Prostate gland (tissue), 2 donors: ENCODE measurements around the gene SSRP1. TPM values are rescaled to one million over a fixed set of nuclear protein-coding genes. Genes with fewer than 3 reads are reported as not detected.

ENCODE experiments used
- DNase-seq: peaks from one replicate; pipeline ENCODE4 v3.0.0-alpha.2; 2019; ENCODE audit warnings: low spot score
- H3K27ac ChIP-seq, 2 donors: fragments of 200-600 bp; sonication (generic); 2 replicates each; pipeline ENCODE4 v1.5.1; 2017 to 2019
- H3K27me3 ChIP-seq: fragments of 200-600 bp; sonication (generic); replicated peaks from 2 replicates; pipeline ENCODE4 v1.5.1; 2019; ENCODE audit not compliant: insufficient read depth
- H3K36me3 ChIP-seq, 2 donors: fragments of 200-600 bp; sonication (generic); 1 replicate in 1 of 2; 2 replicates in 1 of 2; pipeline versions ENCODE4 v1.5.1 to v1.8.1; 2017 to 2019
- H3K4me1 ChIP-seq: fragments of 200-600 bp; sonication (generic); replicated peaks from 2 replicates; pipeline ENCODE4 v1.5.1; 2019
- H3K4me3 ChIP-seq, 2 donors: fragments of 200-600 bp; sonication (generic); 2 replicates each; pipeline ENCODE4 v1.5.1; 2017 to 2019
- H3K9me3 ChIP-seq: fragments of 200-600 bp; sonication (generic); 2 replicates; pipeline ENCODE4 v1.5.1; 2017
- POLR2A ChIP-seq: fragments of 450-650 bp; IDR thresholded peaks from one replicate; pipeline ENCODE4 v1.6.1; 2016; ENCODE audit warnings: antibody characterized with exemption, mild to moderate bottlenecking
- POLR2AphosphoS5 ChIP-seq: sonication (generic); formaldehyde crosslinking; IDR thresholded peaks from one replicate; pipeline ENCODE4 v1.6.1; 2017; ENCODE audit warnings: antibody characterized with exemption
- WGBS: methylation state at CpG from one replicate; pipeline ENCODE4 v1.1.5; 2018; 5-methylcytosine and 5-hydroxymethylcytosine counted together
- intact Hi-C: fragments of 100-400 bp; cut with DNase I; formaldehyde crosslinking; loops from one replicate; pipeline ENCODE4 v1.14.2; 2022
- total RNA-seq, 2 donors: library from RNA; depleted of rRNA; stranded (reverse); fragments of >200 nt; gene quantifications; one replicate each; pipeline ENCODE4 v1.1.0, GENCODE V29; 2016
- TF ChIP-seq, protein P1 (sequence below), 4 experiments: fragments of 200-600 bp in 2 of 4; fragments of 450-650 bp in 2 of 4; sonication (generic) in 2 of 4; IDR thresholded peaks; 1 replicate in 3 of 4; 2 replicates in 1 of 4; pipeline ENCODE4 v1.5.1; 2016 to 2019; ENCODE audit warnings: antibody characterized with exemption in 4 of 4, mild to moderate bottlenecking in 2 of 4, moderate library complexity in 2 of 4

Gene SSRP1
- total RNA-seq, 2 donors from 2014 or later: 82.6 to 85.4 TPM

DNA sequence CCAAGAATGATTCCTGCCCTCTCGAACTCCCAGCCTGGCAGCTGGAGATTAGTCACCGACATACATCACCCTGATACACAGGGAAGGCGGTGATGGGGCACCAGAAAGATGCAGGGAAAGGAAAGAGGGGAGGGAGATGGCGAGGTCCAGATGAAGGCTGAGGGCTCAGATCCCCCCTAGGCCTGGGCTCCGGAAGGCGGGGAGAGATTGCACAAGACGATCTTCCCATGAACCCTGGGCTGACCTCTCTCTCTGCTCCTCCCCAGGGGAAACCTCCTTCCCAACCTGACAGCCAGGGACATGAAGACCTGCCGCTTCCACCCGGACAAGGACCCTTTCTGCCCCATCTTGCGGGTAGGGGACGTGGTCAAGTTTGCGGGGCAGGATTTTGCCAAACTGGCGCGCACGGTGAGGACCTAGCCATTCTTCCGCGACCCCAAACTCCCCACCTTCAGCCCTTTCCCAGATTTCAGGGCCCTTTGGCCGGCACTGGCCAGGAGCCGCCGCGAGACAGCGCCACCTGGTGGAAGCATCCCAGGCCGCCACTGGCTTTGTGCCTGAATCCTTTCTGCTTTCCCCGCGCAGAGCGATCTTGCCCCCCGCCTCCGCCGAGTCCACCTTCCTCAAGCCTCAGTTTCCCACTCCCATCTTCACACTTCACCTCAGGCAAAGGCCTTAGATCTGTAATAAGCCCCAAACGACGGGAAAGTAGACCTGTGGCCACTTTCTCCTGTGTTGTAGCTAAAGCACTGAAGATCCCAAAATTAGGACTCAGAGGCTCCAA is 14.0 kb upstream of the SSRP1 start:
- Histone ChIP-seq H3K36me3 (no peaks in the 10 kb centered on the region), H3K27me3 (no peaks in the 10 kb centered on the region), H3K27ac (no peak overlapping the region), H3K4me1 (no peaks in the 10 kb centered on the region), H3K4me3 (no peak overlapping the region), H3K9me3 (no peaks in the 10 kb centered on the region)
- peak; percentile 23 for DNase-seq
- intact Hi-C loops: loop anchor here (5.0 to 10.0 kb wide), 2 partner anchors 108 to 175 kb away; no protein-coding TSS in a partner anchor
- WGBS: 23% methylated on average over 31 of the region's 31 CpGs
- TF ChIP-seq, protein P1, sequence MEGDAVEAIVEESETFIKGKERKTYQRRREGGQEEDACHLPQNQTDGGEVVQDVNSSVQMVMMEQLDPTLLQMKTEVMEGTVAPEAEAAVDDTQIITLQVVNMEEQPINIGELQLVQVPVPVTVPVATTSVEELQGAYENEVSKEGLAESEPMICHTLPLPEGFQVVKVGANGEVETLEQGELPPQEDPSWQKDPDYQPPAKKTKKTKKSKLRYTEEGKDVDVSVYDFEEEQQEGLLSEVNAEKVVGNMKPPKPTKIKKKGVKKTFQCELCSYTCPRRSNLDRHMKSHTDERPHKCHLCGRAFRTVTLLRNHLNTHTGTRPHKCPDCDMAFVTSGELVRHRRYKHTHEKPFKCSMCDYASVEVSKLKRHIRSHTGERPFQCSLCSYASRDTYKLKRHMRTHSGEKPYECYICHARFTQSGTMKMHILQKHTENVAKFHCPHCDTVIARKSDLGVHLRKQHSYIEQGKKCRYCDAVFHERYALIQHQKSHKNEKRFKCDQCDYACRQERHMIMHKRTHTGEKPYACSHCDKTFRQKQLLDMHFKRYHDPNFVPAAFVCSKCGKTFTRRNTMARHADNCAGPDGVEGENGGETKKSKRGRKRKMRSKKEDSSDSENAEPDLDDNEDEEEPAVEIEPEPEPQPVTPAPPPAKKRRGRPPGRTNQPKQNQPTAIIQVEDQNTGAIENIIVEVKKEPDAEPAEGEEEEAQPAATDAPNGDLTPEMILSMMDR (IDR thresholded peaks at IDR 0.05): peak; percentile 71 to 82 (median 80)
- TF ChIP-seq POLR2A (no peak), POLR2AphosphoS5 (no peak)

DNA sequence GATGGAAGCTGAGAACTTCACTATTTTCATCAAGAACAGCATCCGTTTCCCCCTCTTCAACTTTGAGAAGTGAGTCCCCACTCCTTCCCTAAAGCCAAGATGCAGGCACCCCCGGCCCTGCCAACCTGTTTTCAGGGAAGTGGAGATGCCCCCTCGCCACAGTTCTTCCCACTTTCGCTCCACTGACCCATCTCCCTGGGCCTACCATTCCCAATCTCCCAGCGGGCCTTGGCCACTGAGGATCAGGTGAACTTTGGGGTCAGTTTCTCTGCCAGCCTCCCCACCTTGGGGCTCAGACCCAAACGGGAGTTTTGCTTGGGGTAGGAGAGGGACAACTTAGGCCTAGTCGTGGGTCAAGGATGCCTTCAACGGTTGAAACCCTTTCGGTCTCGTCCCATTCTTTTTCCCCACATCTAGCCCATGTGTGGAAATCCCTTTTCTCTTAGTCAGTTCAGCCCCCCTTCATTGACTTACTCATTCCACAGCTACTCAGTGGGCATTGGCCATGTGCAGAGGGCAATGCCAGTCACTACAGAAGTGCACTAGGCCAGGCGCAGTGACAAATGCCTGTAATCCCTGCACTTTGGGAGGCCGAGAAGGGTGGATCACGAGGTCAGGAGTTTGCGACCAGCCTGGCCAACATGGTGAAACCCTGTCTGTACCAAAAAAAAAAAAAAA is 13.1 kb upstream of the SSRP1 start:
- H3K27ac ChIP-seq: no peak overlapping the region
- intact Hi-C loops: loop anchor here (5.0 to 10.0 kb wide), 2 partner anchors 109 to 176 kb away; no protein-coding TSS in a partner anchor
- TF ChIP-seq POLR2AphosphoS5 (no peak), POLR2A (no peak)
- TF ChIP-seq, protein P1 (IDR thresholded peaks at IDR 0.05): no peak

DNA sequence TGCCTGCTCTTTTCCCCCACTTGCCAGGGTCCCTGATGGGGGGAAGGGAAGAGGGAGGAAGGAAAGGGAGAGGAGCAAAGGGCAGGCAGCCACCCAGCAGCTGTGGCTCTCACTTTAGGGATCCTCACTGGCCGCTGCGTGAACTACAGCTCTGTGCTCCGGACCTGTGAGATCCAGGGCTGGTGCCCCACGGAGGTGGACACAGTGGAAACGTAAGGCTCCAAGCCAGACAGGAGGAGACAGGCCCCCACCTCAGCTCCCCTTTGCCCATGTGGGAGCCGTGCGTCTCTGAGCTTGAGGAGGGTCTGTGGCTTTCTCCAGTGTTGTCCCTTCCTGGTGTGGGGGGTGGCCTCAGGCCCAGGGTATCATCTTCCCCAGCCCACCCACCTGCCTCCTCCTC is 12.4 kb upstream of the SSRP1 start:
- H3K4me3 ChIP-seq: no peak overlapping the region
- no peak for TF ChIP-seq POLR2AphosphoS5
- TF ChIP-seq POLR2A: no peak
- TF ChIP-seq, protein P1 (IDR thresholded peaks at IDR 0.05): no peak
- DNase-seq: no peak
- H3K36me3 ChIP-seq: no peaks in the 10 kb centered on the region
- H3K4me1 ChIP-seq: no peaks in the 10 kb centered on the region
- H3K9me3 ChIP-seq: no peaks in the 10 kb centered on the region
- H3K27ac ChIP-seq: no peak overlapping the region
- intact Hi-C loops: loop anchor here (5.0 to 10.0 kb wide), 2 partner anchors 109 to 177 kb away; no protein-coding TSS in a partner anchor
- 67% methylated on average over 7 of the region's 7 CpGs for WGBS
- H3K27me3 ChIP-seq: no peaks in the 10 kb centered on the region

More for the DNA sequence above, 13.1 kb upstream of the SSRP1 start:
- 92% methylated on average over 14 of the region's 14 CpGs for WGBS
- no peak overlapping the region for H3K4me3 ChIP-seq
- H3K4me1 ChIP-seq: no peaks in the 10 kb centered on the region
- H3K27me3 ChIP-seq: no peaks in the 10 kb centered on the region
- no peak for DNase-seq
- no peaks in the 10 kb centered on the region for H3K36me3 ChIP-seq
- H3K9me3 ChIP-seq: no peaks in the 10 kb centered on the region

DNA sequence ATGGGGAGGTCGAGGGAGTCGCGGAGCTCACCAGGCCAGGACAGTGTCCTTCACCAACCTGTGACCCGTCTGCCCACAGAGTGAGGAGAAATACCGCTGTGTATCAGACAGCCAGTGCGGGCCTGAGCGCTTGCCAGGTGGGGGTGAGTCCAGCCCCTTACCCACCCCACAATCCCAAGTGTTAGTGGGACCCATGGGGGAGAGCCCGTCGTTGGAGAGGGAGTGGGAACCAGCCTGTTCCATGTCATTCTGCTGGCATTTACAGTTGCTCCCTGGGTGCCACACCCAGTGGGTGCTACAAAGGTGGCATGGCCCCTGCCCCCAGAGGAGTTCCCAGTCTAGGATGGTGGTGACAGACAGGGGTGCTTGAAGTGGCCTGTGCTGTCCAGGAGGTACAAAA is 11.6 kb upstream of the SSRP1 start:
- WGBS: 86% methylated on average over 9 of the region's 9 CpGs
- intact Hi-C loops: loop anchor here (5.0 to 10.0 kb wide), 2 partner anchors 110 to 177 kb away; no protein-coding TSS in a partner anchor

More for the DNA sequence above, 11.6 kb upstream of the SSRP1 start:
- no peak for TF ChIP-seq POLR2AphosphoS5
- TF ChIP-seq, protein P1 (IDR thresholded peaks at IDR 0.05): no peak
- no peak for TF ChIP-seq POLR2A
- H3K36me3 ChIP-seq: no peaks in the 10 kb centered on the region
- no peaks in the 10 kb centered on the region for H3K9me3 ChIP-seq
- no peak overlapping the region for H3K4me3 ChIP-seq
- no peaks in the 10 kb centered on the region for H3K4me1 ChIP-seq
- H3K27ac ChIP-seq: no peak overlapping the region
- DNase-seq: no peak
- no peaks in the 10 kb centered on the region for H3K27me3 ChIP-seq
